H9 (cell line): ENCODE results near the gene ENTR1. TPM values are rescaled to one million over a fixed set of nuclear protein-coding genes. Genes with fewer than 3 reads are reported as not detected.

ENCODE experiments used
- DNase-seq: peaks from one replicate; pipeline ENCODE4 v3.0.0-alpha.2; 2017
- H2AFZ ChIP-seq: one replicate; pipeline ENCODE4 v1.6.1; 2013; ENCODE audit warnings: mild to moderate bottlenecking, low read length, control low read depth, moderate library complexity
- H2AK5ac ChIP-seq: 2 replicates; pipeline ENCODE4 v1.6.1; 2013; ENCODE audit warnings: low read length, control low read depth, mixed read lengths; ENCODE audit not compliant: insufficient read length
- H2BK120ac ChIP-seq: one replicate; pipeline ENCODE4 v1.6.1; 2013; ENCODE audit warnings: low read depth, mild to moderate bottlenecking, low read length, control low read depth, inconsistent platforms; ENCODE audit not compliant: poor library complexity, severe bottlenecking
- H2BK12ac ChIP-seq: 2 replicates; pipeline ENCODE4 v1.6.1; 2013; ENCODE audit warnings: low read length, control low read depth, mixed read lengths, low read depth; ENCODE audit not compliant: insufficient read length
- H2BK15ac ChIP-seq: 2 replicates; pipeline ENCODE4 v1.6.1; 2013; ENCODE audit warnings: low read depth, low read length, control low read depth
- H2BK20ac ChIP-seq: one replicate; pipeline ENCODE4 v1.6.1; 2013; ENCODE audit warnings: low read depth, mild to moderate bottlenecking, low read length, control low read depth, inconsistent platforms; ENCODE audit not compliant: poor library complexity, severe bottlenecking
- H2BK5ac ChIP-seq: 2 replicates; pipeline ENCODE4 v1.6.1; 2013; ENCODE audit warnings: low read length, control low read depth, mixed read lengths; ENCODE audit not compliant: insufficient read length
- H3K14ac ChIP-seq: 2 replicates; pipeline ENCODE4 v1.6.1; 2013; ENCODE audit warnings: low read length, control low read depth; ENCODE audit not compliant: insufficient read depth
- H3K18ac ChIP-seq: 2 replicates; pipeline ENCODE4 v1.6.1; 2013; ENCODE audit warnings: low read depth, mild to moderate bottlenecking, mixed read lengths, low read length, control low read depth; ENCODE audit not compliant: insufficient read length
- H3K23ac ChIP-seq: 2 replicates; pipeline ENCODE4 v1.6.1; 2013; ENCODE audit warnings: low read length, control low read depth, mixed read lengths, low read depth; ENCODE audit not compliant: insufficient read length
- H3K23me2 ChIP-seq: 2 replicates; pipeline ENCODE4 v1.6.1; 2013; ENCODE audit warnings: low read depth, mild to moderate bottlenecking, mixed read lengths, low read length, control low read depth; ENCODE audit not compliant: insufficient read length, poor library complexity, severe bottlenecking
- H3K27ac ChIP-seq: 2 replicates; pipeline ENCODE4 v1.5.1; 2013; ENCODE audit warnings: low read length, control low read depth, mixed read lengths, low read depth; ENCODE audit not compliant: insufficient read length
- H3K27me3 ChIP-seq: 2 replicates; pipeline ENCODE4 v1.6.1; 2013; ENCODE audit warnings: low read length, control low read depth, inconsistent platforms; ENCODE audit not compliant: insufficient read depth
- H3K4ac ChIP-seq: 2 replicates; pipeline ENCODE4 v1.6.1; 2013; ENCODE audit warnings: low read depth, mild to moderate bottlenecking, control low read depth, inconsistent platforms, low read length, moderate library complexity
- H3K4me1 ChIP-seq: 2 replicates; pipeline ENCODE4 v1.6.1; 2013; ENCODE audit warnings: low read length, control low read depth, inconsistent platforms; ENCODE audit not compliant: insufficient read depth
- H3K4me2 ChIP-seq: 2 replicates; pipeline ENCODE4 v1.6.1; 2013; ENCODE audit warnings: low read length, control low read depth, mixed read lengths; ENCODE audit not compliant: insufficient read length, insufficient read depth
- H3K56ac ChIP-seq: 2 replicates; pipeline ENCODE4 v1.6.1; 2013; ENCODE audit warnings: low read depth, mild to moderate bottlenecking, mixed read lengths, low read length, control low read depth; ENCODE audit not compliant: insufficient read length
- H3K79me1 ChIP-seq: 2 replicates; pipeline ENCODE4 v1.6.1; 2013; ENCODE audit warnings: low read depth, mild to moderate bottlenecking, moderate library complexity, low read length, control low read depth, inconsistent platforms; ENCODE audit not compliant: insufficient read depth, poor library complexity, severe bottlenecking
- H3K79me2 ChIP-seq: 2 replicates; pipeline ENCODE4 v1.6.1; 2013; ENCODE audit warnings: low read length, control low read depth, inconsistent platforms; ENCODE audit not compliant: insufficient read depth
- H3K9ac ChIP-seq: 2 replicates; pipeline ENCODE4 v1.6.1; 2013; ENCODE audit warnings: low read length, control low read depth, mixed read lengths; ENCODE audit not compliant: insufficient read length; ENCODE audit errors: extremely low read depth
- H3K9me3 ChIP-seq: one replicate; pipeline ENCODE4 v1.6.1; 2013; ENCODE audit warnings: low read depth, low read length, inconsistent platforms; ENCODE audit not compliant: control insufficient read depth
- H3T11ph ChIP-seq: one replicate; pipeline ENCODE4 v1.6.1; 2013; ENCODE audit warnings: mild to moderate bottlenecking, low read length, control low read depth, inconsistent platforms
- H4K20me1 ChIP-seq: one replicate; pipeline ENCODE4 v1.6.1; 2013; ENCODE audit not compliant: control insufficient read depth, insufficient read length, insufficient read depth
- H4K5ac ChIP-seq: 2 replicates; pipeline ENCODE4 v1.6.1; 2013; ENCODE audit warnings: low read depth, mild to moderate bottlenecking, mixed read lengths, low read length, control low read depth; ENCODE audit not compliant: insufficient read length
- H4K8ac ChIP-seq: replicated peaks from 2 replicates; pipeline ENCODE4 v1.6.1; 2013; ENCODE audit warnings: low read length, control low read depth, mixed read lengths, low read depth; ENCODE audit not compliant: insufficient read length
- H4K91ac ChIP-seq: 2 replicates; pipeline ENCODE4 v1.6.1; 2013; ENCODE audit warnings: low read depth, mild to moderate bottlenecking, moderate library complexity, mixed read lengths, low read length, control low read depth; ENCODE audit not compliant: insufficient read length
- H3K27ac Mint-ChIP-seq, 3 experiments: 2 replicates in 2 of 3; 3 replicates in 1 of 3; pipeline ENCODE4 v1.8.0; 2020 to 2021; ENCODE audit warnings: mixed read lengths in 3 of 3, mild to moderate bottlenecking in 1 of 3, moderate library complexity in 1 of 3
- H3K27me3 Mint-ChIP-seq: 2 replicates; pipeline ENCODE4 v1.8.0; 2021; ENCODE audit warnings: low read depth, mild to moderate bottlenecking, moderate library complexity, mixed read lengths
- H3K36me3 Mint-ChIP-seq, 3 experiments: 2 replicates in 2 of 3; 3 replicates in 1 of 3; pipeline ENCODE4 v1.8.0; 2020 to 2021; ENCODE audit warnings: low read depth in 3 of 3, mixed read lengths in 3 of 3; ENCODE audit not compliant: insufficient read depth in 1 of 3
- H3K4me1 Mint-ChIP-seq, 2 experiments: 2 replicates each; pipeline ENCODE4 v1.8.0; 2020; ENCODE audit warnings: mixed read lengths in 2 of 2
- H3K4me3 Mint-ChIP-seq, 2 experiments: 2 replicates in 1 of 2; 3 replicates in 1 of 2; pipeline ENCODE4 v1.8.0; 2020 to 2021; ENCODE audit warnings: mild to moderate bottlenecking in 2 of 2, mixed read lengths in 2 of 2, moderate library complexity in 1 of 2
- H3K9me3 Mint-ChIP-seq, 2 experiments: 2 replicates in 1 of 2; 3 replicates in 1 of 2; pipeline ENCODE4 v1.8.0; 2020; ENCODE audit warnings: mild to moderate bottlenecking in 2 of 2, mixed read lengths in 2 of 2, moderate library complexity in 1 of 2
- WGBS: extraction: QIAGEN DNeasy Blood & Tissue Kit; methylation state at CpG from one replicate; pipeline ENCODE4 v1.1.7; 2013; ENCODE audit warnings: missing lambda C conversion rate, low lambda C conversion rate, mixed read lengths; ENCODE audit not compliant: insufficient read length; ENCODE audit errors: extremely low coverage; 5-methylcytosine and 5-hydroxymethylcytosine counted together
- total RNA-seq: library from RNA; stranded (reverse); gene quantifications from 2 replicates; pipeline ENCODE4 v1.2.1, GENCODE V29; 2021
- TF ChIP-seq, protein P1 (sequence below): fragments of 200-600 bp; sonication (generic); conservative IDR thresholded peaks from 3 replicates; pipeline ENCODE4 v1.8.0; 2021; ENCODE audit warnings: antibody characterized with exemption, mild to moderate bottlenecking

Gene ENTR1
- total RNA-seq, 1 experiment from 2014 or later, result 108 TPM

GRCh38 chr9:136405481-136405880 lies 4.9 kb downstream of the ENTR1 start:
- Histone ChIP-seq H2BK12ac (no peak overlapping the region), H3K79me2 (peaks cover 2% of the 10 kb centered on the region; the same call in 1 of the 2 replicates), H2AFZ (no peak overlapping the region), H3K14ac (no peak overlapping the region), H2BK120ac (no peak overlapping the region), H3T11ph (no peak overlapping the region), H3K79me1 (peaks cover 7% of the 10 kb centered on the region), H2BK5ac (no peak overlapping the region), H2AK5ac (no peak overlapping the region), H3K23me2 (peaks cover 7% of the 10 kb centered on the region), H3K4ac (no peak overlapping the region), H3K9me3 (no peaks in the 10 kb centered on the region), H3K27ac (no peak overlapping the region), H3K4me1 (no peaks in the 10 kb centered on the region), H3K9ac (no peak overlapping the region), H2BK20ac (no peak overlapping the region), H4K8ac (no peak overlapping the region), H3K18ac (no peak overlapping the region), H3K4me2 (no peak overlapping the region), H3K56ac (no peak overlapping the region), H4K5ac (no peak overlapping the region), H4K91ac (no peak overlapping the region), H4K20me1 (no peaks in the 10 kb centered on the region), H3K23ac (no peak overlapping the region), H3K27me3 (no peaks in the 10 kb centered on the region), H2BK15ac (no peak overlapping the region)
- no peak for DNase-seq
- WGBS, result no CpG with 5 or more reads among the region's 7 CpGs
- Mint-ChIP-seq H3K4me3 (no peak overlapping the region), H3K27me3 (no peaks in the 10 kb centered on the region; the same call in 1 of the 2 replicates), H3K4me1 (peaks cover 14 to 17% of the 10 kb centered on the region in 2 experiments), H3K9me3 (no peaks in the 10 kb centered on the region), H3K27ac (no peak overlapping the region), H3K36me3 (peaks cover 36 to 69% (median 63%) of the 10 kb centered on the region in 3 experiments)
- TF ChIP-seq, protein P1, sequence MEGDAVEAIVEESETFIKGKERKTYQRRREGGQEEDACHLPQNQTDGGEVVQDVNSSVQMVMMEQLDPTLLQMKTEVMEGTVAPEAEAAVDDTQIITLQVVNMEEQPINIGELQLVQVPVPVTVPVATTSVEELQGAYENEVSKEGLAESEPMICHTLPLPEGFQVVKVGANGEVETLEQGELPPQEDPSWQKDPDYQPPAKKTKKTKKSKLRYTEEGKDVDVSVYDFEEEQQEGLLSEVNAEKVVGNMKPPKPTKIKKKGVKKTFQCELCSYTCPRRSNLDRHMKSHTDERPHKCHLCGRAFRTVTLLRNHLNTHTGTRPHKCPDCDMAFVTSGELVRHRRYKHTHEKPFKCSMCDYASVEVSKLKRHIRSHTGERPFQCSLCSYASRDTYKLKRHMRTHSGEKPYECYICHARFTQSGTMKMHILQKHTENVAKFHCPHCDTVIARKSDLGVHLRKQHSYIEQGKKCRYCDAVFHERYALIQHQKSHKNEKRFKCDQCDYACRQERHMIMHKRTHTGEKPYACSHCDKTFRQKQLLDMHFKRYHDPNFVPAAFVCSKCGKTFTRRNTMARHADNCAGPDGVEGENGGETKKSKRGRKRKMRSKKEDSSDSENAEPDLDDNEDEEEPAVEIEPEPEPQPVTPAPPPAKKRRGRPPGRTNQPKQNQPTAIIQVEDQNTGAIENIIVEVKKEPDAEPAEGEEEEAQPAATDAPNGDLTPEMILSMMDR, result no peak
